CD14-positive monocyte (primary cell): ENCODE results near the gene NUP205. TPM values are rescaled to one million over a fixed set of nuclear protein-coding genes. Genes with fewer than 3 reads are reported as not detected.
A peak's percentile ranks its signal among the peaks of the same experiment; 100 is the strongest.

ENCODE experiments used
- DNase-seq, 3 donors: peaks; one replicate each; pipeline ENCODE4 v3.0.0-alpha.2; 2011 to 2022
- H2AFZ ChIP-seq: 2 replicates; pipeline ENCODE4 v1.6.0; 2012; ENCODE audit warnings: mild to moderate bottlenecking, low read depth, low read length, inconsistent platforms; ENCODE audit not compliant: insufficient read depth, poor library complexity, severe bottlenecking
- H3K27ac ChIP-seq, 2 donors: 1 replicate in 1 of 2; 2 replicates in 1 of 2; pipeline ENCODE4 v1.5.1; 2012 to 2013; ENCODE audit warnings: low read length in 2 of 2, control low read depth in 1 of 2, inconsistent platforms in 1 of 2, low read depth in 1 of 2, mild to moderate bottlenecking in 1 of 2
- H3K27me3 ChIP-seq, 2 donors: one replicate each; pipeline versions ENCODE4 v1.6.0 to v1.6.1; 2011 to 2013; ENCODE audit warnings: low read length in 2 of 2; ENCODE audit not compliant: control insufficient read depth in 2 of 2, insufficient read depth in 2 of 2
- H3K36me3 ChIP-seq, 2 donors: replicated peaks in 1 of 2; 1 replicate in 1 of 2; 2 replicates in 1 of 2; pipeline versions ENCODE4 v1.5.1 to v1.6.1; 2012 to 2013; ENCODE audit warnings: low read length in 2 of 2, control low read depth in 1 of 2, inconsistent platforms in 1 of 2, mild to moderate bottlenecking in 1 of 2; ENCODE audit not compliant: insufficient read depth in 2 of 2, control insufficient read depth in 1 of 2
- H3K4me1 ChIP-seq, 2 donors: 1 replicate in 1 of 2; 2 replicates in 1 of 2; pipeline versions ENCODE4 v1.5.1 to v1.6.1; 2012 to 2013; ENCODE audit warnings: low read length in 2 of 2, control low read depth in 1 of 2, inconsistent platforms in 1 of 2, mild to moderate bottlenecking in 1 of 2, moderate library complexity in 1 of 2; ENCODE audit not compliant: insufficient read depth in 2 of 2, control insufficient read depth in 1 of 2
- H3K4me2 ChIP-seq: replicated peaks from 2 replicates; pipeline ENCODE3; 2012; ENCODE audit warnings: low read length, moderate library complexity, mild to moderate bottlenecking; ENCODE audit not compliant: poor library complexity, severe bottlenecking; ENCODE audit errors: extremely low read depth
- H3K4me3 ChIP-seq, 3 experiments: fragments of 200-600 bp in 1 of 3; sonication (generic) in 1 of 3; replicated peaks in 1 of 3; 1 replicate in 2 of 3; 2 replicates in 1 of 3; pipeline ENCODE4 v1.5.1; 2011 to 2013; ENCODE audit warnings: low read length in 3 of 3, mild to moderate bottlenecking in 3 of 3, control low read depth in 2 of 3, low read depth in 2 of 3, inconsistent platforms in 1 of 3, moderate library complexity in 1 of 3
- H3K79me2 ChIP-seq: 2 replicates; pipeline ENCODE4 v1.6.0; 2012; ENCODE audit warnings: mild to moderate bottlenecking, control low read depth, inconsistent platforms, low read length, moderate library complexity; ENCODE audit not compliant: insufficient read depth
- H3K9ac ChIP-seq: 2 replicates; pipeline ENCODE4 v1.6.0; 2017; ENCODE audit warnings: low read length, mild to moderate bottlenecking; ENCODE audit not compliant: insufficient read depth, poor library complexity, severe bottlenecking
- H3K9me3 ChIP-seq, 2 donors: replicated peaks in 1 of 2; 1 replicate in 1 of 2; 2 replicates in 1 of 2; pipeline versions ENCODE4 v1.5.1 to v1.6.1; 2012 to 2013; ENCODE audit warnings: low read length in 2 of 2, control low read depth in 1 of 2; ENCODE audit not compliant: control insufficient read depth in 1 of 2, insufficient read depth in 1 of 2
- H4K20me1 ChIP-seq: 2 replicates; pipeline ENCODE4 v1.6.0; 2012; ENCODE audit warnings: mild to moderate bottlenecking, low read length, control low read depth, moderate library complexity; ENCODE audit not compliant: insufficient read depth
- H3K27ac Mint-ChIP-seq, 7 donors: one replicate each; pipeline ENCODE4 v1.8.0; 2020; ENCODE audit warnings: mild to moderate bottlenecking in 7 of 7, mixed read lengths in 7 of 7, moderate library complexity in 6 of 7, inconsistent platforms in 2 of 7
- H3K27me3 Mint-ChIP-seq, 3 donors: one replicate each; pipeline ENCODE4 v1.8.0; 2021 to 2022; ENCODE audit warnings: low read depth in 3 of 3, mild to moderate bottlenecking in 3 of 3, mixed read lengths in 3 of 3, moderate library complexity in 3 of 3, inconsistent platforms in 1 of 3
- H3K36me3 Mint-ChIP-seq, 2 donors: one replicate each; pipeline ENCODE4 v1.8.0; 2020; ENCODE audit warnings: mixed read lengths in 2 of 2, inconsistent platforms in 1 of 2, mild to moderate bottlenecking in 1 of 2
- H3K4me1 Mint-ChIP-seq: one replicate; pipeline ENCODE4 v1.8.0; 2020; ENCODE audit warnings: mild to moderate bottlenecking, mixed read lengths
- H3K4me3 Mint-ChIP-seq, 2 donors: one replicate each; pipeline ENCODE4 v1.8.0; 2020; ENCODE audit warnings: mild to moderate bottlenecking in 2 of 2, mixed read lengths in 2 of 2, moderate library complexity in 1 of 2
- H3K9me3 Mint-ChIP-seq, 7 donors: one replicate each; pipeline ENCODE4 v1.8.0; 2020 to 2022; ENCODE audit warnings: mixed read lengths in 7 of 7, mild to moderate bottlenecking in 6 of 7, moderate library complexity in 6 of 7, inconsistent platforms in 2 of 7
- CTCF ChIP-seq: fragments of 200-600 bp; IDR thresholded peaks from one replicate; pipeline ENCODE4 v1.8.0; 2022; ENCODE audit warnings: antibody characterized with exemption, mild to moderate bottlenecking
- WGBS: methylation state at CpG from one replicate; pipeline ENCODE4 v1.1.5; 2013; ENCODE audit warnings: missing lambda C conversion rate; ENCODE audit not compliant: insufficient coverage; 5-methylcytosine and 5-hydroxymethylcytosine counted together
- intact Hi-C, 2 donors: fragments of 100-400 bp; cut with micrococcal nuclease; formaldehyde crosslinking; loops; one replicate each; pipeline versions ENCODE4 v1.15.0 to v1.15.1; 2023
- polyA plus RNA-seq, 3 donors: library from polyadenylated mRNA; depleted of rRNA in 1 of 3; unstranded in 2 of 3; stranded (reverse) in 1 of 3; fragments of 300-500 nt in 2 of 3; fragments of >200 nt in 1 of 3; fragmentation: Illumina TruSeq in 2 of 3; gene quantifications; 1 replicate in 2 of 3; 2 replicates in 1 of 3; pipeline ENCODE4 v1.2.3, GENCODE V29; 2012 to 2021

Gene NUP205
- polyA plus RNA-seq, 3 donors: 10.9 to 15.2 (median 13.7) TPM

- peak overlapping the region; percentile 80 to 96 (median 89) for H3K4me3 ChIP-seq
- Mint-ChIP-seq H3K27me3 (no peaks in the 10 kb centered on the region), H3K36me3 (peaks cover 0 to 3% of the 10 kb centered on the region in 2 donors), H3K4me3 (no peak overlapping the region), H3K27ac (no peak overlapping the region), H3K9me3 (no peaks in the 10 kb centered on the region), H3K4me1 (peaks cover 25% of the 10 kb centered on the region)
- peak; percentile 55 for TF ChIP-seq CTCF
- intact Hi-C loops: loop anchor here (2.0 to 5.0 kb wide), 2 partner anchors 48 to 419 kb away; partner anchors contain the start of genes CNOT4 (in 1 of the 2) and MTPN (in 1 of the 2)
- 0% methylated on average over 16 of the region's 16 CpGs for WGBS
- peak overlapping the region; percentile 89 for H3K9ac ChIP-seq
- peak overlapping the region; percentile 84 to 98 for H3K27ac ChIP-seq
- H3K4me1 ChIP-seq: peaks cover 6 to 17% of the 10 kb centered on the region in 2 donors
- peak; percentile 57 to 63 (median 59) for DNase-seq
- H3K9me3 ChIP-seq: no peaks in the 10 kb centered on the region
- H3K36me3 ChIP-seq: no peaks in the 10 kb centered on the region
- no peaks in the 10 kb centered on the region for H3K27me3 ChIP-seq
- H3K79me2 ChIP-seq: peaks cover 56% of the 10 kb centered on the region
- H2AFZ ChIP-seq: peak overlapping the region; percentile 98
- peak overlapping the region; percentile 96 for H3K4me2 ChIP-seq
- H4K20me1 ChIP-seq: no peaks in the 10 kb centered on the region
These were observed 635 bp downstream of the NUP205 start for GRCh38 chr7:135558337-135558767.

- Histone ChIP-seq H3K27ac (peak overlapping the region in 1 of 2 donors; percentile 98), H3K4me2 (peak overlapping the region; percentile 96), H2AFZ (peak overlapping the region; percentile 98), H3K4me3 (peak overlapping the region; percentile 80 to 96 (median 89)), H3K9ac (no peak overlapping the region), H3K36me3 (no peaks in the 10 kb centered on the region), H3K9me3 (no peaks in the 10 kb centered on the region), H3K79me2 (peaks cover 61% of the 10 kb centered on the region), H3K4me1 (peaks cover 6 to 12% of the 10 kb centered on the region in 2 donors), H4K20me1 (no peaks in the 10 kb centered on the region), H3K27me3 (no peaks in the 10 kb centered on the region)
- H3K4me1 Mint-ChIP-seq: peaks cover 20% of the 10 kb centered on the region
- intact Hi-C loops: loop anchor here (2.0 to 5.0 kb wide), 2 partner anchors 48 to 418 kb away; partner anchors contain the start of genes CNOT4 (in 1 of the 2) and MTPN (in 1 of the 2)
- H3K27me3 Mint-ChIP-seq: no peaks in the 10 kb centered on the region
- no peak overlapping the region for H3K27ac Mint-ChIP-seq
- H3K36me3 Mint-ChIP-seq: peaks cover 0 to 3% of the 10 kb centered on the region in 2 donors
- WGBS: no CpG with 5 or more reads among the region's 5 CpGs
- H3K9me3 Mint-ChIP-seq: no peaks in the 10 kb centered on the region
- TF ChIP-seq CTCF: no peak
- no peak overlapping the region for H3K4me3 Mint-ChIP-seq
- DNase-seq: no peak
These were observed 1.2 kb downstream of the NUP205 start for GRCh38 chr7:135558881-135559280.
